Neuronal stem cell (in vitro differentiated cells): ENCODE results near the gene HOXB9.

Experiments
- DNase-seq: peaks from one replicate; pipeline ENCODE4 v3.0.0-alpha.2; 2013; ENCODE audit warnings: low spot score
- H2AFZ ChIP-seq: one replicate; pipeline ENCODE4 v1.6.1; 2013; ENCODE audit warnings: mild to moderate bottlenecking, low read length, inconsistent platforms
- H2AK5ac ChIP-seq: 2 replicates; pipeline ENCODE4 v1.6.1; 2013; ENCODE audit warnings: low read depth, mild to moderate bottlenecking, inconsistent platforms, low read length, moderate library complexity, mixed read lengths
- H2BK120ac ChIP-seq: 2 replicates; pipeline ENCODE4 v1.6.1; 2013; ENCODE audit warnings: low read depth, mild to moderate bottlenecking, inconsistent platforms, low read length, moderate library complexity, mixed read lengths
- H2BK12ac ChIP-seq: one replicate; pipeline ENCODE4 v1.6.1; 2013; ENCODE audit warnings: low read length, inconsistent platforms
- H2BK15ac ChIP-seq: 2 replicates; pipeline ENCODE4 v1.6.1; 2013; ENCODE audit warnings: mild to moderate bottlenecking, low read length, inconsistent platforms, mixed read lengths
- H2BK5ac ChIP-seq: one replicate; pipeline ENCODE4 v1.6.1; 2013; ENCODE audit warnings: inconsistent platforms, mild to moderate bottlenecking, low read length, moderate library complexity
- H3K14ac ChIP-seq: one replicate; pipeline ENCODE4 v1.6.1; 2013; ENCODE audit warnings: low read length, inconsistent platforms
- H3K18ac ChIP-seq: 2 replicates; pipeline ENCODE4 v1.6.1; 2013; ENCODE audit warnings: low read length, inconsistent platforms
- H3K23ac ChIP-seq: 2 replicates; pipeline ENCODE4 v1.6.1; 2013; ENCODE audit warnings: low read depth, mild to moderate bottlenecking, mixed read lengths, low read length, inconsistent platforms; ENCODE audit not compliant: poor library complexity
- H3K27ac ChIP-seq: replicated peaks from 3 replicates; pipeline ENCODE4 v1.5.1; 2013; ENCODE audit warnings: low read length, inconsistent platforms
- H3K27me3 ChIP-seq, 3 experiments: 2 replicates each; pipeline ENCODE4 v1.6.1; 2013; ENCODE audit warnings: low read length in 3 of 3, mild to moderate bottlenecking in 2 of 3, inconsistent platforms in 1 of 3, low read depth in 1 of 3, mixed read lengths in 1 of 3, moderate library complexity in 1 of 3; ENCODE audit not compliant: control insufficient read depth in 3 of 3, insufficient read depth in 3 of 3
- H3K36me3 ChIP-seq, 2 donors: replicated peaks in 1 of 2; 2 replicates each; pipeline ENCODE4 v1.6.1; 2013; ENCODE audit warnings: low read length in 2 of 2; ENCODE audit not compliant: control insufficient read depth in 2 of 2, insufficient read depth in 2 of 2
- H3K4ac ChIP-seq: 2 replicates; pipeline ENCODE4 v1.6.1; 2013; ENCODE audit warnings: inconsistent platforms, mild to moderate bottlenecking, low read length, moderate library complexity
- H3K4me1 ChIP-seq, 2 donors: 1 replicate in 1 of 2; 2 replicates in 1 of 2; pipeline ENCODE4 v1.6.1; 2013; ENCODE audit warnings: low read length in 2 of 2, low read depth in 1 of 2; ENCODE audit not compliant: control insufficient read depth in 2 of 2, insufficient read depth in 1 of 2
- H3K4me2 ChIP-seq: one replicate; pipeline ENCODE4 v1.6.1; 2013; ENCODE audit warnings: mild to moderate bottlenecking, low read length, inconsistent platforms; ENCODE audit not compliant: insufficient read depth, poor library complexity, severe bottlenecking
- H3K4me3 ChIP-seq, 2 donors: 2 replicates each; pipeline ENCODE4 v1.5.1; 2013; ENCODE audit warnings: low read length in 2 of 2, mild to moderate bottlenecking in 2 of 2, inconsistent platforms in 1 of 2, moderate library complexity in 1 of 2
- H3K79me1 ChIP-seq: one replicate; pipeline ENCODE4 v1.6.1; 2013; ENCODE audit warnings: low read depth, mild to moderate bottlenecking, inconsistent platforms, low read length, moderate library complexity
- H3K9ac ChIP-seq: one replicate; pipeline ENCODE4 v1.6.1; 2013; ENCODE audit warnings: mild to moderate bottlenecking, low read depth, low read length, inconsistent platforms; ENCODE audit not compliant: poor library complexity
- H3K9me3 ChIP-seq, 2 donors: replicated peaks in 1 of 2; 2 replicates each; pipeline versions ENCODE3 to v1.6.1; 2013; ENCODE audit warnings: low read length in 2 of 2, mild to moderate bottlenecking in 2 of 2, inconsistent platforms in 1 of 2, low read depth in 1 of 2, mixed read lengths in 1 of 2, moderate library complexity in 1 of 2; ENCODE audit not compliant: control insufficient read depth in 2 of 2, insufficient read depth in 1 of 2
- H4K8ac ChIP-seq: one replicate; pipeline ENCODE4 v1.6.1; 2013; ENCODE audit warnings: low read depth, mild to moderate bottlenecking, inconsistent platforms, low read length, moderate library complexity
- H4K91ac ChIP-seq: one replicate; pipeline ENCODE4 v1.6.1; 2013; ENCODE audit warnings: low read length, low read depth, mild to moderate bottlenecking, inconsistent platforms; ENCODE audit not compliant: poor library complexity
- WGBS, 2 donors: extraction: QIAGEN DNeasy Blood & Tissue Kit; methylation state at CpG; one replicate each; pipeline ENCODE4 v1.1.7; 2013; ENCODE audit warnings: missing lambda C conversion rate in 2 of 2, mixed read lengths in 1 of 2; ENCODE audit not compliant: insufficient read length in 2 of 2, insufficient replicate concordance in 1 of 2; ENCODE audit errors: extremely low coverage in 2 of 2; 5-methylcytosine and 5-hydroxymethylcytosine counted together

HOXB9 gene

DNA sequence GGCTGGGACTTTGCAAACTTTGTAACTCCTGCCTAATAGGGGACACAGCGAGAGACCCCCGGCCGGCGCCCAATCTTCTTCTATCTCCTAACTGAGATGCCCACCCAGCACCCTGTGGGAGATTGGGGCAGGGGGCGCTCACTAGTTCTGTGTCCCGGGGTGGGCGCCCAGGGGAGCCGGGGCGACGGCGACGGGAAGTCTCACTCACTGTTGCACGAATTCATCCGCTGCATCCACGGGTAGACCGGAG is 28.7 kb downstream of the HOXB9 start:
- Histone ChIP-seq H3K4ac (no peak overlapping the region), H3K27me3 (peaks cover 75 to 100% (median 100%) of the 10 kb centered on the region in 3 experiments), H4K8ac (no peak overlapping the region), H3K18ac (no peak overlapping the region), H3K79me1 (no peaks in the 10 kb centered on the region), H3K14ac (no peak overlapping the region), H2AFZ (peak overlapping the region; percentile 17), H2AK5ac (no peak overlapping the region), H3K23ac (peak overlapping the region; percentile 53), H3K9ac (no peak overlapping the region), H4K91ac (no peak overlapping the region), H3K4me3 (no peak overlapping the region), H2BK5ac (no peak overlapping the region), H3K4me2 (no peak overlapping the region), H3K4me1 (no peaks in the 10 kb centered on the region), H2BK120ac (no peak overlapping the region), H3K27ac (no peak overlapping the region), H3K36me3 (no peaks in the 10 kb centered on the region), H2BK15ac (no peak overlapping the region), H3K9me3 (peaks cover 0 to 4% of the 10 kb centered on the region in 2 donors), H2BK12ac (no peak overlapping the region)
- no peak for DNase-seq
- no CpG with 5 or more reads among the region's 16 CpGs for WGBS, 2 donors

DNA sequence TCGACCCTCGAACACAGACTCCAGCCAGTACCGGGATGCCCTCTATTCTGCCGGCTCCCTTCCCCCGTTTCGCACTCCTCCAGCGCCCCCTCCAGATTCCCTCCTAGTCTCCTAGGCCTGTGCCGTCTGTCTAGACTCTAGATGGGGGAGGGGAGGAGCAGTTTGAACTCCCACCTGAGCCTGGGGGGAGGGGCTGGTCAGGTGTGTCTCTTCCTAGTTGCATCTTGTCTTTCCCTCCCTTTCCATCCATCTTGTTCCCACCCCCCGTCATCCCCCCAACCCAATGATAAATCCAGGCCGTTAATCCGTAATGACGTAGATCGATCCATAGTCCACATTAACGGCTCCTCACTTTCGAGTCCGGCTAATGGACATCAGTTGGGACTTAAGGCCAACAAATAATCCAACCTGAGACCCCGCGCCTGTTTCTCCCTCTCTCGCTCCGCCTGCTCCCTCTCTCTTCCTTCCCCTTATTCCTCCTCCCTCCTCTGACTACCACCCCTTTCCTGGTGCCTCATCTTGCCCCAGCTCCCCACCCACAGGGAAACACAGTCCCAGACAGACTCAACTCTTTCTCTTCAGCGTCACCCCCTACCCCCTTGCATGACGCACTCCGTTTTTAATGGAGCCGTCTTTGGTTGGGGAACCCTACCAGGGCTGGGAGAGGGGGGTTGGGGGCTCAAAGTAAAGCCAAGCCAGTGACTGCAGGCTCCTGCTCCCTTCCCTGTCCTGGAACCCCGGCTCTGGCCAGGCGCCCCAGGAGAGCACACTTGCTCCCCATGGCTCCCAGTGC is 29.2 kb downstream of the HOXB9 start:
- Histone ChIP-seq H3K14ac (no peak overlapping the region), H3K9ac (no peak overlapping the region), H3K4ac (no peak overlapping the region), H2AFZ (no peak overlapping the region), H2BK15ac (no peak overlapping the region), H2BK12ac (no peak overlapping the region), H2AK5ac (no peak overlapping the region), H3K36me3 (no peaks in the 10 kb centered on the region), H3K18ac (no peak overlapping the region), H3K27ac (no peak overlapping the region), H3K27me3 (peaks cover 77 to 100% (median 100%) of the 10 kb centered on the region in 3 experiments), H3K79me1 (no peaks in the 10 kb centered on the region), H4K8ac (no peak overlapping the region), H3K4me3 (no peak overlapping the region), H4K91ac (no peak overlapping the region), H3K4me1 (no peaks in the 10 kb centered on the region), H2BK5ac (no peak overlapping the region), H3K23ac (peak overlapping the region; percentile 3), H3K9me3 (peaks cover 0 to 4% of the 10 kb centered on the region in 2 donors), H2BK120ac (no peak overlapping the region), H3K4me2 (no peak overlapping the region)
- no peak for DNase-seq
- WGBS, 2 donors = no CpG with 5 or more reads among the region's 26 CpGs

DNA sequence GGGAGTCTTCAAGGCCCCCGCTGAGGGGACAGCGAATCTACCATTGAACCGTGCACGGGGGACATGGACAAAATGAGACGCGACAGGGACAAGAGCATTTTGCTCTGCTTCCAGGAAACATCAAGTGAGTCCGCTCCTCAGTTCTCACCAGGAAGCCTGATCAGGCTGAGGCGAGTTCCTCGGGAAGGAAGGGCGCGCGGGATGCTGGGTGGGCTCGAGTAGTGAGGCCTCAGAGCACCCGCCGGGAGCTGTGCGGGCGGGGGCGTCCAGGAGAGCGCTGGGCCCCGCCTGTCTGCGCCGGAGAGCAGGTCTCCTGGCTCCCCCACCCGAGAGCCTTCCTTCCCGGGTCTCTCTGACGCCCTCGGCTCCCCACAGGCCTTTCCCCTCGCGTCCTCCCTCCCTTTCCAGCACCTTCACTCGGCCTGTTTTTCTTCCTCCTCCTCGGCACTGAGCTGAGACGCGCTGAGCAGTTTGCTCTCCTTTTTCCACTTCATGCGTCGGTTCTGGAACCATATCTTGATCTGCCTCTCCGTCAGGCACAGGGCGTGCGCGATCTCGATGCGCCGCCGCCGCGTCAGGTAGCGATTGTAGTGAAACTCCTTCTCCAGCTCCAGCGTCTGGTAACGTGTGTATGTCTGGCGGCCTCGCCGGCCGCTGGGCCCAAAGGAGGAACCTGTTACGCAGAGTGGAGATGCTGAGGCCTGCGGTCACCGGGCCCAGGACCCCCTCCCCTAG is 30.0 kb downstream of the HOXB9 start:
- peaks cover 71 to 100% (median 100%) of the 10 kb centered on the region in 3 experiments for H3K27me3 ChIP-seq
- WGBS, 2 donors = no CpG with 5 or more reads among the region's 54 CpGs

DNA sequence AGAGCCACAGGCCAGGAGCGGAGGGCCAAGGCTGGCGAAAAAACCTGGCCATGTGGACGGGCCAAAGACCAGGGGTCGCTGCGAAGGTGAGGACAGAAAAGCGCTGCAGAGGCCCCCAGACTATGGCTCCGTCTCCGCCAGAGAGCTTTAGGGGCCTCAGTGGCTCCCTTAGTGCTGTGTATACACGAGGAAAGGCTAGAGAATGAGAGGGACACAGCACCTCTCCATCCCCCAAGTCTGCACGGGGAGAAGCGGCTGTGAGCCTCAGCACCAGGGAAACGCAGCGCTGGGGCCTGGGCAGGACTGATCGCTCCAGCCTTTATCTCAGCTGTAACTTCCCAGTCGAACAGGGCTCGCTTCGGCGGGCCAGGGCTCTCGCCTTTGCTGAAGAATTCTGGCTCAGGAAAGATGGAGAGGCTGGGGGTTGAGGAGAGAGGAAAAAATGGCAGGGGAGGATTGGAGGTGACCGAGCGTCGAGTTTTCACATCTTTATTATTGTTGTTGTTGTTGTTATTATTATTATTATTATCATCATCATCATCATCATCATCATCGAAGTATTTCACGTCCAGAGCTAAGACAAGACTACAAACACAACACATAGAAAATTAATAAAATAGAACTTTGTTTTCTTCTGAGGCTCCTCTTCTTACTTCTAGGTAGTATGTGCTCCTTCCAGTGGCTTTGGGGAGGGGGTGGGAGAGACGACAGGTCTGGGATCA is 30.7 kb downstream of the HOXB9 start:
- Histone ChIP-seq H4K91ac (no peak overlapping the region), H3K36me3 (no peaks in the 10 kb centered on the region), H4K8ac (no peak overlapping the region), H3K27me3 (peaks cover 68 to 100% (median 100%) of the 10 kb centered on the region in 3 experiments), H2BK15ac (no peak overlapping the region), H3K4me2 (no peak overlapping the region), H3K9me3 (peaks cover 0 to 4% of the 10 kb centered on the region in 2 donors), H3K27ac (no peak overlapping the region), H3K18ac (no peak overlapping the region), H3K4me3 (no peak overlapping the region), H2BK12ac (no peak overlapping the region), H2BK120ac (no peak overlapping the region), H3K79me1 (no peaks in the 10 kb centered on the region), H2AK5ac (no peak overlapping the region), H3K4me1 (no peaks in the 10 kb centered on the region), H3K23ac (no peak overlapping the region), H2AFZ (no peak overlapping the region), H2BK5ac (no peak overlapping the region), H3K14ac (no peak overlapping the region), H3K4ac (no peak overlapping the region), H3K9ac (no peak overlapping the region)
- no CpG with 5 or more reads among the region's 25 CpGs for WGBS, 2 donors
- DNase-seq = no peak

More for the DNA sequence above, 30.0 kb downstream of the HOXB9 start:
- H3K4me2 ChIP-seq = no peak overlapping the region
- H2BK5ac ChIP-seq = no peak overlapping the region
- H3K4me3 ChIP-seq = no peak overlapping the region
- H3K36me3 ChIP-seq = no peaks in the 10 kb centered on the region
- no peak overlapping the region for H2BK120ac ChIP-seq
- no peak overlapping the region for H3K18ac ChIP-seq
- H2BK12ac ChIP-seq = no peak overlapping the region
- H3K14ac ChIP-seq = no peak overlapping the region
- H2BK15ac ChIP-seq = no peak overlapping the region
- peak overlapping the region; percentile 3 for H3K23ac ChIP-seq
- no peak overlapping the region for H4K91ac ChIP-seq
- H3K4ac ChIP-seq = no peak overlapping the region
- H2AK5ac ChIP-seq = no peak overlapping the region
- no peaks in the 10 kb centered on the region for H3K4me1 ChIP-seq
- H3K9ac ChIP-seq = no peak overlapping the region
- peaks cover 0 to 4% of the 10 kb centered on the region in 2 donors for H3K9me3 ChIP-seq
- DNase-seq = no peak
- H3K27ac ChIP-seq = no peak overlapping the region
- H3K79me1 ChIP-seq = no peaks in the 10 kb centered on the region
- no peak overlapping the region for H4K8ac ChIP-seq
- peak overlapping the region; percentile 29 for H2AFZ ChIP-seq
